Right renal pelvis (tissue), 4 donors: ENCODE data around the gene CNTF. TPM values are rescaled to one million over a fixed set of nuclear protein-coding genes. Genes with fewer than 3 reads are reported as not detected.

ENCODE experiments used
- DNase-seq, 4 donors: peaks; one replicate each; pipeline ENCODE4 v3.0.0-alpha.2; 2013; ENCODE audit warnings: low read depth in 4 of 4, low spot score in 3 of 4, missing footprints in 1 of 4
- polyA plus RNA-seq, 4 donors: library from polyadenylated mRNA; unstranded; fragments of 120-200 nt; gene quantifications; one replicate each; pipeline ENCODE4 v1.2.1, GENCODE V29; 2013; ENCODE audit not compliant: insufficient read length in 4 of 4

Gene CNTF
- polyA plus RNA-seq, 4 donors: 0.97 to 1.5 (median 1.2) TPM

DNA sequence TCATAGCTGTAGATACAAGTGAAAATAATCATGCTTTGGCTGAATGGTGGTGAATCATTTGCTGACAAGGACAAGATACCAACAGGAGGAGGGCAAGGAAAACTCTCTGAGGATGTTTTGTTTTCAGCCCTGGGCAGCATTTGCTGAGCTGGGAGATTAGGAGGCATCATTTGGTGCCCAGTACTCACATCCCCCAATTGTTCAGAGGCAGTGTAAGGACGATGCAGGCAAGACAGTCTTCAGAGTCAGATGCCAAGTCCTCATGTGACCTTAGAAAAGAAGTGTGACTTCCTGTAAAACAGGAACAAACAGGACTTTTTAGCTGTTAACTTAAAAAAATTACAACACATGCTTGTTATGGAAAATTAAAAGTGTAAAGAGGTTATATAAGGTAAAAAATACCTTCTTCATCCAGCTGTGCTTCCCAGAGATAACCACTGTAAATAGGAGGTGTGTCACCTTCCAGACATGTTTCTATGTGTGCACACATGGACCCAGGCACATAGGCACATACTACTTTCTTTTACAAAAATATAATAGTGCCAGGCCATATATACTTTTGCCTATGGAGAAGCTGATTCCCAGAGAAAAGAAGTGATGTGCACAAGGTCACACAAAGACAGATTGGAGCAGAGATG is 18.0 kb downstream of the CNTF start:
- no peak for DNase-seq

GRCh38 chr11:58641341-58641740 is 18.9 kb downstream of the CNTF start:
- no peak for DNase-seq

GRCh38 chr11:58641803-58642581 is 19.5 kb downstream of the CNTF start:
- DNase-seq: no peak

- no peak for DNase-seq
These were observed 23.4 kb downstream of the CNTF start for GRCh38 chr11:58645854-58646253.

- DNase-seq: no peak
These were observed 24.8 kb downstream of the CNTF start for GRCh38 chr11:58647141-58647699.

GRCh38 chr11:58647866-58648265 is 25.4 kb downstream of the CNTF start:
- DNase-seq: no peak

GRCh38 chr11:58649623-58650022 is 27.2 kb downstream of the CNTF start:
- DNase-seq: no peak

- no peak for DNase-seq
These were observed 28.0 kb downstream of the CNTF start for GRCh38 chr11:58650496-58650895.

DNA sequence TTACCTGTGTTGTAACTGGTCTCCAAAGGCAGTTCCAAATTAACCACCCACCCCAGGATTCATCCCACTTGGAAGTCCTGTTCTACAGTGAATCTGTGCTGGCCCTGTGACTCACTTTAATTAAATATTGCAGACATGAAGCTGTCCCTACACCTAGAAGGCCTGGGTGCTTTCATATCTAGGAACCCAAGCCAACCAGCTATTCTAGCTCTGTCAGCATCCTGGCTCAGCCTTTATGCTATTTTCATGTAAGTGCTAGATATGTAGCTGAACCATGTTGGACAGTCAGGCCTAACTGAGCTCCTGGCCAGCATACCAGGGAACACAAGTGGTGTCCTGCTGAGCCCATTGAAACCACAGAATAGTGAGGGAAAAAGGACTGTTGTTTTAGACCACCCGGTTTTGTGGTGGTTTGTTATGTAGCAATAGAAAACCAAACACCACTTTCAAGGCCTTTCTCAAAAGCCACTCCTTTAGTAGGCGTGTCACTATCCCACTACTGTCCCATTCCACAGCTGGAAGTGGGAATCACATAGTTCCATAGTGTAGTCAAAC is 30.3 kb downstream of the CNTF start:
- DNase-seq: no peak

- DNase-seq: peak; percentile 38 to 53 (median 48)
These were observed 31.8 kb downstream of the CNTF start for GRCh38 chr11:58654079-58654907.

DNA sequence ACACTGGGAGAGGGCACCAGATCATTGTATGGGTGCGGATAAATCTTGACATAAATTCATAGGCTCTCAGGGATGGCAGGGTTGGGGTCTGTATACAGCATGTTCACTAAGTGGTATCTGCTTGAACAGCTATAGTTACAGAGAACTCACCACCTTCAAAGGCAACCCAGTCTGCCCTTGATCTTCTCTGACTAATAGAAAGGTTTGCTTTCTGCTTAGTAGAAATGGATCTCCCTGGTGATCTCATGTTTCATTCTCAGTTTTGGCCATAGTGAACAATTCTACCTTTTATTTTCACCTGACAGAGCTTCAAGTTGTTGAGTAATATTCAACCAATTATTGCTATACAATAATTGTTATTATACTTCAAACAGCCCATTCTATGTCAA is 32.4 kb downstream of the CNTF start:
- DNase-seq: no peak

- DNase-seq: no peak
These were observed 33.9 kb downstream of the CNTF start for GRCh38 chr11:58656348-58656747.

- DNase-seq: no peak
These were observed 36.2 kb downstream of the CNTF start for GRCh38 chr11:58658623-58659022.

GRCh38 chr11:58659404-58659803 is 36.9 kb downstream of the CNTF start:
- DNase-seq: no peak

GRCh38 chr11:58659910-58660570 is 37.6 kb downstream of the CNTF start:
- no peak for DNase-seq

DNA sequence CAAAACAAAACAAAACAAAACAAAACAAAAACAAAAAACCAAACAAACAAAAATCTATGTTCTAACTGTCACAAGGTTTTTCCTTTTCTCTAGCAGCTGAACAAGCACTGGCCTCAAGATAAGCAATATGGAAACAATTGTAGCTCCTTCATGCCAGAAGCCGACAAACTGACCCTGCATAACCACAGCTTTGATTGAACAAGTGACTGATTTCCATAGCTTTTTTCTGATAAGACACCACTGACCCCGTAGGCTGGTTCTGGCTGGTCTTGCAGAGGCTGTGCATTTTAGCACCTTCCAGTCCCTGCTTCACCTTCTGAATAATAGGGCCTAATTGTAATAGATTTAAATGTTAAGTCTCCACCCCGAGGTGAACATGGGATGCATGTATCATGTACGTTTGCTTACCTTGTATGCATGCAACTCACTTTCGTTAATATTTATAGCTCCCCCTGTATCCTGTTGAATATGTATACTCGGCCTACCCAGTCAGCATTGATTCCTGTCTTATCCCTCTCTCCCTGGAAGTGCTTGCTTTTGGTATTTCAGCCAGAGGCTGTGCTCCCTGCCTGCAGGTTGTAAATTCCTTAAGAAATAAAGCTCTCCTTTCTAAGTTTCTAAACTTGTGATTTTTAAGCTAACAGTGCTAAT is 49.6 kb downstream of the CNTF start:
- no peak for DNase-seq

GRCh38 chr11:58674609-58675008 is 52.1 kb downstream of the CNTF start:
- no peak for DNase-seq
